Glutamatergic neuron (in vitro differentiated cells): ENCODE data around the gene MEGF11. TPM values are rescaled to one million over a fixed set of nuclear protein-coding genes. Genes with fewer than 3 reads are reported as not detected.

ENCODE experiments used
- DNase-seq: peaks from one replicate; pipeline ENCODE4 v3.0.0; 2022
- H3K27ac Mint-ChIP-seq: one replicate; pipeline ENCODE4 v1.8.0; 2020; ENCODE audit warnings: mild to moderate bottlenecking, mixed read lengths, inconsistent platforms; ENCODE audit not compliant: unreplicated experiment
- H3K27me3 Mint-ChIP-seq: one replicate; pipeline ENCODE4 v1.8.0; 2020; ENCODE audit warnings: mild to moderate bottlenecking, moderate library complexity, mixed read lengths, inconsistent platforms; ENCODE audit not compliant: unreplicated experiment
- H3K36me3 Mint-ChIP-seq: one replicate; pipeline ENCODE4 v1.8.0; 2020; ENCODE audit warnings: mild to moderate bottlenecking, mixed read lengths, inconsistent platforms; ENCODE audit not compliant: unreplicated experiment
- H3K4me1 Mint-ChIP-seq: one replicate; pipeline ENCODE4 v1.8.0; 2020; ENCODE audit warnings: mild to moderate bottlenecking, low read depth, mixed read lengths, inconsistent platforms; ENCODE audit not compliant: unreplicated experiment
- H3K4me3 Mint-ChIP-seq: one replicate; pipeline ENCODE4 v1.8.0; 2020; ENCODE audit warnings: mild to moderate bottlenecking, mixed read lengths, inconsistent platforms; ENCODE audit not compliant: unreplicated experiment
- H3K9me3 Mint-ChIP-seq: one replicate; pipeline ENCODE4 v1.8.0; 2020; ENCODE audit warnings: mild to moderate bottlenecking, moderate library complexity, mixed read lengths, inconsistent platforms; ENCODE audit not compliant: unreplicated experiment
- total RNA-seq: library from RNA; stranded (reverse); fragmentation: NEBNext Ultra II Directional; extraction: Animal tissue kit (Norgen Biotek cat#: 25700); gene quantifications from one replicate; pipeline ENCODE4 v1.2.1, GENCODE V29; 2021; ENCODE audit not compliant: unreplicated experiment
- TF ChIP-seq, protein P1 (sequence below): fragments of 200-600 bp; sonication (generic); IDR thresholded peaks from one replicate; pipeline ENCODE4 v1.5.0; 2021; ENCODE audit not compliant: partially characterized antibody, unreplicated experiment

MEGF11 gene
- total RNA-seq, 1 donor from 2014 or later, result 2.6 TPM

DNA sequence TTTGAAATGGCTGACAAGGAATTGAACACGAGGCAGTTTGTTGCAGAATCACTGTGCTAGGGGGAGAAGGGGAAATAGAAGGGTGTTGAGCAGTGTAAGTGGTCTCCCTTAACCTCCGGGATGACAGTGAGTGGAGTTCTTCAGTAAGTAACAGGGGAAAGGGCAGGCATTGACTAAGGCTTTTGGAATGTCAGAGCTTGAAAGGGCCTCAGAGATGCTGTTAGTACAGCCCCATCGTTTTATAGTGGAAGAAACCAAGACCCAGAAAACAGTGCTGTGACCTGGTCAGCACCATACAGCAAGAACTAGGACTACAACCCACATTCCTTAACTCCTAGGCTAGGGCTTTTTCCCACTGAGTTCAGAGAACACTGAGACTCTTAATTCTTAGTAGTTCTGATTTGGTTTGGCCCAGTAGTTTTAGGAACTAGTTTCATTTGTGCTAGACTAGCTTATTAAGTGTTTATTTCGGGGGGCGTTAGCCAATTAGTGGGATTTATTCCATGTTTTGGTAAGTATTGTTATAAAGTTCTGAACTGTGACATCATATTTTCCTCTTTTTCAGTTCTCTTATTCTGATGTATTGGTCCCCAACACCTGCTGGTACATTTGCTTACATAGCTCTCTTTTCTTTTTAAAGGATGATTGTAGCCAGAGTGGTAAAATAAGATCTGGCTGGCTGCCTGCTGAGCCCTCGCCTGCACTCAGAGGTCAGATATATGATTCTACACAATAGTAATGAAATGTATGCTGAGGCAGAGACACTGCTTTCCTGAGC, 350.1 kb downstream of the MEGF11 start:
- Mint-ChIP-seq H3K4me1 (no peaks in the 10 kb centered on the region), H3K27me3 (no peaks in the 10 kb centered on the region), H3K36me3 (no peaks in the 10 kb centered on the region), H3K4me3 (no peak overlapping the region), H3K9me3 (no peaks in the 10 kb centered on the region), H3K27ac (no peak overlapping the region)
- TF ChIP-seq, protein P1, sequence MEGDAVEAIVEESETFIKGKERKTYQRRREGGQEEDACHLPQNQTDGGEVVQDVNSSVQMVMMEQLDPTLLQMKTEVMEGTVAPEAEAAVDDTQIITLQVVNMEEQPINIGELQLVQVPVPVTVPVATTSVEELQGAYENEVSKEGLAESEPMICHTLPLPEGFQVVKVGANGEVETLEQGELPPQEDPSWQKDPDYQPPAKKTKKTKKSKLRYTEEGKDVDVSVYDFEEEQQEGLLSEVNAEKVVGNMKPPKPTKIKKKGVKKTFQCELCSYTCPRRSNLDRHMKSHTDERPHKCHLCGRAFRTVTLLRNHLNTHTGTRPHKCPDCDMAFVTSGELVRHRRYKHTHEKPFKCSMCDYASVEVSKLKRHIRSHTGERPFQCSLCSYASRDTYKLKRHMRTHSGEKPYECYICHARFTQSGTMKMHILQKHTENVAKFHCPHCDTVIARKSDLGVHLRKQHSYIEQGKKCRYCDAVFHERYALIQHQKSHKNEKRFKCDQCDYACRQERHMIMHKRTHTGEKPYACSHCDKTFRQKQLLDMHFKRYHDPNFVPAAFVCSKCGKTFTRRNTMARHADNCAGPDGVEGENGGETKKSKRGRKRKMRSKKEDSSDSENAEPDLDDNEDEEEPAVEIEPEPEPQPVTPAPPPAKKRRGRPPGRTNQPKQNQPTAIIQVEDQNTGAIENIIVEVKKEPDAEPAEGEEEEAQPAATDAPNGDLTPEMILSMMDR, result no peak
- no peak for DNase-seq

DNA sequence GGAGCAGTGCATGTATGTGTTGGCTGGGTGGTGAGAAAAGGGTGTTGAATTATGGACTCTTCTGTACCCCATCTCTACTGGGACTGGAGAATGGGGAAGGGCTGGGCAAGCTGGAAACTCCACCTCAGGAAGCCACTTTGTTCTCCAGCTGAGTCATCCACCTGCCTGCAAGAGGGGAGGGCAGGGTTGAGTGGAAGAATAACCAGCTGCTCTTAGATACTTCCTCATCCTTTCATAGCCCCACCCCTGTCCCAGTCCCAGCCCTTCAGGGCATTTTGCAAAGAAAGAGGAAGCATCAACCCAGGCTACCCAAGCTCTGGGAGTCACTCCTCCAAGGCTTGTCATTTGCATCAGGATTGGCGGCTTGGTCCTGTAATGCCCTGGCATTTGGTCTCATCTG, 351.2 kb downstream of the MEGF11 start:
- no peak overlapping the region for H3K4me3 Mint-ChIP-seq
- H3K27ac Mint-ChIP-seq, result no peak overlapping the region
- DNase-seq, result no peak
- H3K9me3 Mint-ChIP-seq, result no peaks in the 10 kb centered on the region
- no peaks in the 10 kb centered on the region for H3K36me3 Mint-ChIP-seq
- H3K27me3 Mint-ChIP-seq, result no peaks in the 10 kb centered on the region
- H3K4me1 Mint-ChIP-seq, result no peaks in the 10 kb centered on the region
- TF ChIP-seq, protein P1, result no peak

DNA sequence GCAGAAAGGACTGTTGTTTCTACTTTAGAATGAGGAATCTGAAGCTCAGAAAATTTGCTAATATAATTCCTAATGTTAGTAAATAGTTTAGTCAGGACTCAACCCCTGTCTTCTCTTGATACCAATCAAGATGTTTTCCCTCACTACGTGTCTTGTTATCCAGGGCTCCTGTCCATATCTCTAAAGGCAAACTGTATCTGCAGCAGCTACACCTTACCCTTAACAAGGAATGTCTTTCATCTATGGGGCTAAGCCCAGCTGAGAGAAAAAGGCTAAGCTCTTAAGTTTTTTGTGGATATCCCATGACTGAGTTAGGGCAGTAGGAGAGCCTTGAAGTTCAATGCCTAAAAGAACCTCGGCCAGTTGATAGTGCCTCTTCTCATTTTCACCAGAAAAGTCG, 351.7 kb downstream of the MEGF11 start:
- Mint-ChIP-seq H3K27ac (no peak overlapping the region), H3K36me3 (no peaks in the 10 kb centered on the region)

DNA sequence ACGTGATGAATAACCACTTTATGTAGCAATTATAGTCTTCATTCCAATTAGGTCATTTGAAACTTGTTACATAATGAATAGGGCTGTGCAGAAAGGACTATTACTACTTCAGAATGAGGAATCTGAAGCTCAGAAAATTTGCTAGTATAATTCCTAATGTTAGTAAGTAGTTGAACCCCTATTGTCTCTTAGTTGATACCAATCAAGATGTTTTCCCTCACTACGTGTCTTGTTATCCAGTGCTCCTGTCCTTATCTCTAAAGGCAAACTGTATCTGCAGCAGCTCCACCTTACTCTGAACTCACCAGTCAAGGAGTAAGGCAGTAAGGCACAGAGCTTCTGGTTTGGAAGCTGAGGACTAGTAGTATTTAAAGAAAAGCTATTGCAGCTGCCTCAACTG, 352.2 kb downstream of the MEGF11 start:
- no peaks in the 10 kb centered on the region for H3K4me1 Mint-ChIP-seq
- H3K27me3 Mint-ChIP-seq, result no peaks in the 10 kb centered on the region
- no peak for DNase-seq
- H3K9me3 Mint-ChIP-seq, result no peaks in the 10 kb centered on the region
- no peaks in the 10 kb centered on the region for H3K36me3 Mint-ChIP-seq
- H3K27ac Mint-ChIP-seq, result no peak overlapping the region
- TF ChIP-seq, protein P1, result no peak
- H3K4me3 Mint-ChIP-seq, result no peak overlapping the region

More for the DNA sequence above, 351.7 kb downstream of the MEGF11 start:
- Mint-ChIP-seq H3K27me3 (no peaks in the 10 kb centered on the region), H3K4me3 (no peak overlapping the region), H3K9me3 (no peaks in the 10 kb centered on the region), H3K4me1 (no peaks in the 10 kb centered on the region)
- TF ChIP-seq, protein P1, result no peak
- DNase-seq, result no peak

DNA sequence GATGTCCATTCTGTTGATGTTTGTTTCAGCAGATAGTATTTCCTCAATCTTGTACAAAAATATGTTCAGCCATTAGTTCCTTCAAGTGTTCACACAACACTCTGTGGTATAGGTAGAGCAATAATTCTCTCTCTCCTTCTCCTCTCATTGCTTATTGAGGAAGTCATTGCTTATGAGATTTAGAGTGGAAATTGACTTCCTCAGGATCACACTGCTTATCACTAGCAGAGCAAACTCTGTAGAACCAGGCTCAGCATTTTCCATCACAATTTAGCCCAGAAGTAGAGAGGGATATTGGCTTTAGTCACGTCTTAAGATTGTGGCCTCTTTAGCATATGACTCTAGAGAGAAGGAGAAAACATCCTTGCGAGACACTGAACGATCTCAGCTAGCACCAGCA, 353.1 kb downstream of the MEGF11 start:
- no peak overlapping the region for H3K4me3 Mint-ChIP-seq
- H3K36me3 Mint-ChIP-seq, result no peaks in the 10 kb centered on the region
- H3K9me3 Mint-ChIP-seq, result no peaks in the 10 kb centered on the region
- no peak for DNase-seq
- TF ChIP-seq, protein P1, result no peak
- no peaks in the 10 kb centered on the region for H3K27me3 Mint-ChIP-seq
- H3K27ac Mint-ChIP-seq, result no peak overlapping the region
- H3K4me1 Mint-ChIP-seq, result no peaks in the 10 kb centered on the region
